HCT116 (cell line): ENCODE results near the gene MEG3. TPM values are rescaled to one million over a fixed set of nuclear protein-coding genes. Genes with fewer than 3 reads are reported as not detected.

ENCODE experiments used
- ATAC-seq: fragments of 200-7000 bp; cut with Tn5 transposase; 2 replicates; pipeline ENCODE4 v1.9.1; 2020; ENCODE audit warnings: mild to moderate bottlenecking, moderate library complexity
- BruUV-seq: library from RNA; stranded (reverse); fragments of 400-500 nt; replicated peaks from 2 replicates; lab custom pipeline; 2021; lab: Mats Ljungman, UMichigan
- CTCF ChIA-PET: fragments of 300-600 bp; sonication (Branson Sonifier 250); formaldehyde crosslinking; loops from one replicate; lab custom pipeline; 2021; ENCODE audit warnings: antibody characterized with exemption; lab: Charles Lee
- POLR2A ChIA-PET: fragments of 300-600, 350-600 bp; sonication (Branson Sonifier 250); formaldehyde crosslinking; loops from one replicate; lab custom pipeline; 2021; ENCODE audit warnings: antibody characterized with exemption; lab: Charles Lee
- RAD21 ChIA-PET, 2 experiments: fragments of 300-600 bp; sonication (Branson Sonifier 250); formaldehyde crosslinking; loops; one replicate each; lab custom pipeline; 2023; ENCODE audit warnings: low total read pairs in 2 of 2; ENCODE audit not compliant: uncharacterized antibody in 2 of 2, unreplicated experiment in 2 of 2, low non-redundant PET in 1 of 2; lab: Charles Lee
- DNase-seq: peaks from one replicate; pipeline ENCODE4 v3.0.0-alpha.2; 2010; ENCODE audit warnings: low read depth, low spot score
- H2AFZ ChIP-seq: fragments of 200-600 bp; shearing (Covaris generic), sonication (generic); 2 replicates; pipeline ENCODE4 v1.6.1; 2017; ENCODE audit warnings: low read depth, mixed run types, mixed read lengths, antibody characterized with exemption, low read length; ENCODE audit not compliant: poor library complexity, severe bottlenecking
- H3K27ac ChIP-seq: 2 replicates; pipeline ENCODE4 v1.5.1; 2012; ENCODE audit warnings: low read depth, low read length
- H3K27me3 ChIP-seq: fragments of 200-600 bp; sonication (generic); 2 replicates; pipeline ENCODE4 v1.6.1; 2016; ENCODE audit warnings: mixed run types, low read length, mixed read lengths; ENCODE audit not compliant: insufficient read depth
- H3K36me3 ChIP-seq, 2 experiments: fragments of 200-500 bp in 1 of 2; fragments of 200-600 bp in 1 of 2; sonication (Bioruptor generic) in 1 of 2; sonication (generic) in 1 of 2; 2 replicates each; pipeline versions ENCODE4 v1.5.1 to v1.6.1; 2014 to 2016; ENCODE audit warnings: low read length in 2 of 2, inconsistent platforms in 1 of 2, mixed read lengths in 1 of 2, mixed run types in 1 of 2; ENCODE audit not compliant: insufficient read depth in 2 of 2, control insufficient read depth in 1 of 2
- H3K4me1 ChIP-seq, 2 experiments: fragments of 200-600 bp in 1 of 2; sonication (generic) in 1 of 2; 2 replicates each; pipeline versions ENCODE4 v1.5.1 to v1.6.1; 2012 to 2017; ENCODE audit warnings: low read length in 2 of 2, inconsistent platforms in 1 of 2, mild to moderate bottlenecking in 1 of 2, mixed read lengths in 1 of 2, mixed run types in 1 of 2, moderate library complexity in 1 of 2; ENCODE audit not compliant: insufficient read depth in 2 of 2, control insufficient read depth in 1 of 2
- H3K4me2 ChIP-seq: fragments of 200-600 bp; sonication (generic); 2 replicates; pipeline ENCODE4 v1.6.1; 2017; ENCODE audit warnings: mixed run types, low read length, mixed read lengths
- H3K4me3 ChIP-seq, 2 experiments: fragments of 200-600 bp in 1 of 2; sonication (generic) in 1 of 2; replicated peaks in 1 of 2; 2 replicates each; pipeline ENCODE4 v1.5.1; 2011 to 2016; ENCODE audit warnings: low read length in 2 of 2, control low read depth in 1 of 2, low read depth in 1 of 2, mild to moderate bottlenecking in 1 of 2, mixed read lengths in 1 of 2, mixed run types in 1 of 2
- H3K79me2 ChIP-seq: fragments of 200-600 bp; sonication (generic); 2 replicates; pipeline ENCODE4 v1.6.1; 2017; ENCODE audit warnings: mild to moderate bottlenecking, mixed run types, low read length, moderate library complexity, mixed read lengths; ENCODE audit not compliant: insufficient read depth
- H3K9ac ChIP-seq: fragments of 200-600 bp; sonication (generic); 2 replicates; pipeline ENCODE4 v1.6.1; 2016; ENCODE audit warnings: low read length, mixed read lengths
- H3K9me2 ChIP-seq: fragments of 200-600 bp; sonication (generic), shearing (Covaris generic); 2 replicates; pipeline ENCODE4 v1.6.1; 2017; ENCODE audit warnings: mixed run types, mild to moderate bottlenecking, moderate library complexity; ENCODE audit not compliant: insufficient read depth
- H3K9me3 ChIP-seq, 2 experiments: fragments of 200-500 bp in 1 of 2; fragments of 200-600 bp in 1 of 2; sonication (Bioruptor generic) in 1 of 2; sonication (generic) in 1 of 2; 2 replicates each; pipeline ENCODE4 v1.6.1; 2014 to 2017; ENCODE audit warnings: low read length in 2 of 2, mixed read lengths in 2 of 2, inconsistent platforms in 1 of 2, low read depth in 1 of 2, mild to moderate bottlenecking in 1 of 2, mixed run types in 1 of 2, moderate library complexity in 1 of 2; ENCODE audit not compliant: control insufficient read depth in 1 of 2, insufficient read depth in 1 of 2
- H4K20me1 ChIP-seq: fragments of 200-600 bp; sonication (generic), shearing (Covaris generic); 2 replicates; pipeline ENCODE4 v1.6.1; 2017; ENCODE audit warnings: mixed run types, mild to moderate bottlenecking, moderate library complexity; ENCODE audit not compliant: insufficient read depth
- EGR1 ChIP-seq: IDR thresholded peaks from 2 replicates; pipeline ENCODE4 v1.6.1; 2012; ENCODE audit warnings: low read depth
- EZH2phosphoT487 ChIP-seq: fragments of 200-600 bp; IDR thresholded peaks from 2 replicates; pipeline ENCODE4 v1.6.1; 2018; ENCODE audit warnings: antibody characterized with exemption, borderline replicate concordance
- JUND ChIP-seq: IDR thresholded peaks from 2 replicates; pipeline ENCODE4 v1.6.1; 2012
- YY1 ChIP-seq: IDR thresholded peaks from 2 replicates; pipeline ENCODE4 v1.6.1; 2011; ENCODE audit warnings: low read length, low read depth, moderate library complexity, mild to moderate bottlenecking; ENCODE audit not compliant: insufficient replicate concordance; ENCODE audit errors: extremely low read depth
- intact Hi-C: fragments of 100-400 bp; cut with micrococcal nuclease; formaldehyde crosslinking; loops from 2 replicates; pipeline ENCODE4 v1.10.0; 2022
- total RNA-seq: library from RNA; stranded (reverse); gene quantifications from one replicate; pipeline ENCODE4 v1.2.1, GENCODE V29; 2021; ENCODE audit not compliant: unreplicated experiment
- TF ChIP-seq, protein P1 (sequence below): IDR thresholded peaks from 2 replicates; pipeline ENCODE4 v1.6.1; 2012; ENCODE audit warnings: low read depth
- TF ChIP-seq, protein P2 (sequence below), 3 experiments: fragments of 200-600 bp in 1 of 3; sonication (generic) in 1 of 3; IDR thresholded peaks in 2 of 3; conservative IDR thresholded peaks in 1 of 3; 2 replicates each; pipeline ENCODE4 v1.5.1; 2012 to 2017; ENCODE audit warnings: low read depth in 2 of 3, low read length in 2 of 3, antibody characterized with exemption in 1 of 3, borderline replicate concordance in 1 of 3, control low read depth in 1 of 3, mild to moderate bottlenecking in 1 of 3, mixed read lengths in 1 of 3, mixed run types in 1 of 3, moderate library complexity in 1 of 3; ENCODE audit not compliant: insufficient read depth in 1 of 3

MEG3 gene
- total RNA-seq, 1 experiment from 2014 or later: 2.5 TPM

DNA sequence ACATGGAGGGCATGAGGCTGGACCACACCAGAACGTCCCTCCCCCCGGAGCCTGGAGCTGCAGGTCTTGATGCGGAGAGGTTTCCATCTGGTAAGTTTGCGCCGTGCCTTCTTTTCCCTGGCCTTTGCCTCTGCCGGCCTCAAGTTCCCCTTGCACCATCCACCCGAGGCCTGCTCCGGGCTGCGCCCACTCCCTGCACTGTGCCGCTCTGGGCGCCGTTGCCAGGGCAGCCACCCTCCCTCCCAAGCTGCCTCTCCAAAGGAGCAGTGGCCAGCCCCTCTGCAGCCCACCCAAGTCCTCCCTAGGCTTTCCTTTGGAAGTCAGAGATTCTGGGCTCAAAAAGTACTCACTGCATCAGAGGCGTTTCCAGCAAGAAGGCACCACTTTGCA is 46.2 kb upstream of the MEG3 start:
- Histone ChIP-seq H3K27me3 (no peaks in the 10 kb centered on the region), H4K20me1 (no peaks in the 10 kb centered on the region), H3K4me3 (no peak overlapping the region), H2AFZ (no peak overlapping the region), H3K9me3 (no peaks in the 10 kb centered on the region), H3K4me2 (no peak overlapping the region), H3K36me3 (no peaks in the 10 kb centered on the region), H3K79me2 (no peaks in the 10 kb centered on the region), H3K9ac (no peak overlapping the region), H3K4me1 (no peaks in the 10 kb centered on the region), H3K27ac (no peak overlapping the region), H3K9me2 (no peaks in the 10 kb centered on the region)
- no peak for DNase-seq
- ChIA-PET RAD21 (no interaction called here), CTCF (no interaction called here), POLR2A (no interaction called here)
- TF ChIP-seq, protein P1, sequence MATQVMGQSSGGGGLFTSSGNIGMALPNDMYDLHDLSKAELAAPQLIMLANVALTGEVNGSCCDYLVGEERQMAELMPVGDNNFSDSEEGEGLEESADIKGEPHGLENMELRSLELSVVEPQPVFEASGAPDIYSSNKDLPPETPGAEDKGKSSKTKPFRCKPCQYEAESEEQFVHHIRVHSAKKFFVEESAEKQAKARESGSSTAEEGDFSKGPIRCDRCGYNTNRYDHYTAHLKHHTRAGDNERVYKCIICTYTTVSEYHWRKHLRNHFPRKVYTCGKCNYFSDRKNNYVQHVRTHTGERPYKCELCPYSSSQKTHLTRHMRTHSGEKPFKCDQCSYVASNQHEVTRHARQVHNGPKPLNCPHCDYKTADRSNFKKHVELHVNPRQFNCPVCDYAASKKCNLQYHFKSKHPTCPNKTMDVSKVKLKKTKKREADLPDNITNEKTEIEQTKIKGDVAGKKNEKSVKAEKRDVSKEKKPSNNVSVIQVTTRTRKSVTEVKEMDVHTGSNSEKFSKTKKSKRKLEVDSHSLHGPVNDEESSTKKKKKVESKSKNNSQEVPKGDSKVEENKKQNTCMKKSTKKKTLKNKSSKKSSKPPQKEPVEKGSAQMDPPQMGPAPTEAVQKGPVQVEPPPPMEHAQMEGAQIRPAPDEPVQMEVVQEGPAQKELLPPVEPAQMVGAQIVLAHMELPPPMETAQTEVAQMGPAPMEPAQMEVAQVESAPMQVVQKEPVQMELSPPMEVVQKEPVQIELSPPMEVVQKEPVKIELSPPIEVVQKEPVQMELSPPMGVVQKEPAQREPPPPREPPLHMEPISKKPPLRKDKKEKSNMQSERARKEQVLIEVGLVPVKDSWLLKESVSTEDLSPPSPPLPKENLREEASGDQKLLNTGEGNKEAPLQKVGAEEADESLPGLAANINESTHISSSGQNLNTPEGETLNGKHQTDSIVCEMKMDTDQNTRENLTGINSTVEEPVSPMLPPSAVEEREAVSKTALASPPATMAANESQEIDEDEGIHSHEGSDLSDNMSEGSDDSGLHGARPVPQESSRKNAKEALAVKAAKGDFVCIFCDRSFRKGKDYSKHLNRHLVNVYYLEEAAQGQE: no peak
- TF ChIP-seq JUND (no peak), EGR1 (no peak), YY1 (no peak), EZH2phosphoT487 (no peak)
- TF ChIP-seq, protein P2, sequence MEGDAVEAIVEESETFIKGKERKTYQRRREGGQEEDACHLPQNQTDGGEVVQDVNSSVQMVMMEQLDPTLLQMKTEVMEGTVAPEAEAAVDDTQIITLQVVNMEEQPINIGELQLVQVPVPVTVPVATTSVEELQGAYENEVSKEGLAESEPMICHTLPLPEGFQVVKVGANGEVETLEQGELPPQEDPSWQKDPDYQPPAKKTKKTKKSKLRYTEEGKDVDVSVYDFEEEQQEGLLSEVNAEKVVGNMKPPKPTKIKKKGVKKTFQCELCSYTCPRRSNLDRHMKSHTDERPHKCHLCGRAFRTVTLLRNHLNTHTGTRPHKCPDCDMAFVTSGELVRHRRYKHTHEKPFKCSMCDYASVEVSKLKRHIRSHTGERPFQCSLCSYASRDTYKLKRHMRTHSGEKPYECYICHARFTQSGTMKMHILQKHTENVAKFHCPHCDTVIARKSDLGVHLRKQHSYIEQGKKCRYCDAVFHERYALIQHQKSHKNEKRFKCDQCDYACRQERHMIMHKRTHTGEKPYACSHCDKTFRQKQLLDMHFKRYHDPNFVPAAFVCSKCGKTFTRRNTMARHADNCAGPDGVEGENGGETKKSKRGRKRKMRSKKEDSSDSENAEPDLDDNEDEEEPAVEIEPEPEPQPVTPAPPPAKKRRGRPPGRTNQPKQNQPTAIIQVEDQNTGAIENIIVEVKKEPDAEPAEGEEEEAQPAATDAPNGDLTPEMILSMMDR (IDR thresholded peaks at IDR 0.05 in 2 of 3, conservative IDR thresholded peaks at IDR 0.05 in 1 of 3; ENCODE audit: borderline replicate concordance in 1 of 3, insufficient read depth in 1 of 3, low read depth in 2 of 3, low read length in 2 of 3): no peak
- BruUV-seq: no TSS peak
- intact Hi-C loops: no loop called here
- no peak for ATAC-seq
